Measurements from ENCODE around the gene CBFA2T3. TPM values are rescaled to one million over a fixed set of nuclear protein-coding genes. Genes with fewer than 3 reads are reported as not detected.
"Not testable (repeated sequence)": the region's sequence is repeated elsewhere in the genome, so short reads cannot be mapped to it uniquely, and the experiment has no call there.

CBFA2T3 gene
- total RNA-seq, 1 donor from 2014 or later, result 2.4 TPM

- H3K79me2 ChIP-seq (ENCODE audit: insufficient read depth, low read length), result no peaks in the 10 kb centered on the region
These were observed 82.2 kb downstream of the CBFA2T3 start for GRCh38 chr16:88894681-88895300.

GRCh38 chr16:88894266-88894665, 82.7 kb downstream of the CBFA2T3 start:
- not testable (repeated sequence) for H3K4me1 Mint-ChIP-seq (ENCODE audit: low read depth, unreplicated experiment); H3K27ac ChIP-seq (ENCODE audit: low read depth, low read length); FAIRE-seq; H3K9me3 ChIP-seq (ENCODE audit: insufficient read depth, low read depth, low read length); H2AFZ ChIP-seq (ENCODE audit: low read depth, low read length); H3K36me3 Mint-ChIP-seq (ENCODE audit: low read depth, unreplicated experiment); H3K27me3 ChIP-seq (ENCODE audit: insufficient read depth, low read length); H3K4me3 Mint-ChIP-seq (ENCODE audit: unreplicated experiment); H3K79me2 ChIP-seq (ENCODE audit: insufficient read depth, low read length); H3K9ac ChIP-seq (ENCODE audit: low read length); H3K4me3 ChIP-seq (ENCODE audit: insufficient read depth, low read depth, low read length); H3K4me2 ChIP-seq (ENCODE audit: low read length); H3K4me1 ChIP-seq (ENCODE audit: insufficient read depth, low read length); H4K20me1 ChIP-seq (ENCODE audit: insufficient read depth, low read length); H3K27ac Mint-ChIP-seq (ENCODE audit: unreplicated experiment); DNase-seq (ENCODE audit: low read depth); H3K36me3 ChIP-seq (ENCODE audit: insufficient read depth, low read length)
- Mint-ChIP-seq H3K9me3 (ENCODE audit: unreplicated experiment) (peaks cover 10% of the 10 kb centered on the region), H3K27me3 (ENCODE audit: low read depth, unreplicated experiment) (peaks cover 28% of the 10 kb centered on the region)

More at GRCh38 chr16:88894681-88895300, 82.2 kb downstream of the CBFA2T3 start:
- H3K4me1 Mint-ChIP-seq (ENCODE audit: low read depth, unreplicated experiment), result no peaks in the 10 kb centered on the region
- Histone ChIP-seq H3K27ac (ENCODE audit: low read depth, low read length) (no peak overlapping the region), H3K36me3 (ENCODE audit: insufficient read depth, low read length) (no peaks in the 10 kb centered on the region), H3K9ac (ENCODE audit: low read length) (no peak overlapping the region), H4K20me1 (ENCODE audit: insufficient read depth, low read length) (no peaks in the 10 kb centered on the region), H3K9me3 (ENCODE audit: insufficient read depth, low read depth, low read length) (no peaks in the 10 kb centered on the region), H3K4me1 (ENCODE audit: insufficient read depth, low read length) (no peaks in the 10 kb centered on the region), H2AFZ (ENCODE audit: low read depth, low read length) (no peak overlapping the region), H3K27me3 (ENCODE audit: insufficient read depth, low read length) (no peaks in the 10 kb centered on the region), H3K4me3 (ENCODE audit: insufficient read depth, low read depth, low read length) (no peak overlapping the region), H3K4me2 (ENCODE audit: low read length) (no peak overlapping the region)
- peaks cover 26% of the 10 kb centered on the region for H3K27me3 Mint-ChIP-seq (ENCODE audit: low read depth, unreplicated experiment)
- FAIRE-seq, result no peak
- H3K36me3 Mint-ChIP-seq (ENCODE audit: low read depth, unreplicated experiment), result peaks cover 3% of the 10 kb centered on the region
- TF ChIP-seq EZH2 (IDR thresholded peaks at IDR 0.05; ENCODE audit: insufficient read depth, low read length), result no peak
- TF ChIP-seq CTCF (IDR thresholded peaks at IDR 0.05; ENCODE audit: insufficient read depth, low read depth, low read length), result no peak
- no peak overlapping the region for H3K27ac Mint-ChIP-seq (ENCODE audit: unreplicated experiment)
- H3K4me3 Mint-ChIP-seq (ENCODE audit: unreplicated experiment), result no peak overlapping the region
- no peak for DNase-seq (ENCODE audit: low read depth)
- peaks cover 10% of the 10 kb centered on the region for H3K9me3 Mint-ChIP-seq (ENCODE audit: unreplicated experiment)

- Mint-ChIP-seq H3K9me3 (ENCODE audit: unreplicated experiment) (peaks cover 10% of the 10 kb centered on the region), H3K4me3 (ENCODE audit: unreplicated experiment) (no peak overlapping the region), H3K27me3 (ENCODE audit: low read depth, unreplicated experiment) (peaks cover 26% of the 10 kb centered on the region), H3K36me3 (ENCODE audit: low read depth, unreplicated experiment) (peaks cover 5% of the 10 kb centered on the region), H3K4me1 (ENCODE audit: low read depth, unreplicated experiment) (no peaks in the 10 kb centered on the region), H3K27ac (ENCODE audit: unreplicated experiment) (no peak overlapping the region)
- FAIRE-seq (no peak), DNase-seq (ENCODE audit: low read depth) (no peak)
- Histone ChIP-seq H3K9ac (ENCODE audit: low read length) (no peak overlapping the region), H2AFZ (ENCODE audit: low read depth, low read length) (no peak overlapping the region), H3K4me3 (ENCODE audit: insufficient read depth, low read depth, low read length) (no peak overlapping the region), H3K79me2 (ENCODE audit: insufficient read depth, low read length) (no peaks in the 10 kb centered on the region), H3K27me3 (ENCODE audit: insufficient read depth, low read length) (no peaks in the 10 kb centered on the region), H4K20me1 (ENCODE audit: insufficient read depth, low read length) (no peaks in the 10 kb centered on the region), H3K27ac (ENCODE audit: low read depth, low read length) (no peak overlapping the region), H3K36me3 (ENCODE audit: insufficient read depth, low read length) (no peaks in the 10 kb centered on the region), H3K4me2 (ENCODE audit: low read length) (no peak overlapping the region), H3K4me1 (ENCODE audit: insufficient read depth, low read length) (no peaks in the 10 kb centered on the region), H3K9me3 (ENCODE audit: insufficient read depth, low read depth, low read length) (no peaks in the 10 kb centered on the region)
- no peak for TF ChIP-seq EZH2 (IDR thresholded peaks at IDR 0.05; ENCODE audit: insufficient read depth, low read length)
These were observed 83.7 kb downstream of the CBFA2T3 start for GRCh38 chr16:88893127-88893968.

Measured in astrocyte (in vitro differentiated cells and primary cell).